ENCODE results near the gene COL23A1. TPM values are rescaled to one million over a fixed set of nuclear protein-coding genes. Genes with fewer than 3 reads are reported as not detected.

Gene COL23A1
- total and polyA plus RNA-seq, 2 of the 8 experiments (the other 6 are each of a cell fraction or from before 2014, with no cell fraction given) = 3.1 to 4.7 TPM

- Histone ChIP-seq H4K91ac (replicated peaks; ENCODE audit: insufficient read length, low read length) (no peak overlapping the region), H3K4me1 (replicated peaks in 1 of 4; ENCODE audit: control insufficient read depth in 3 of 4, insufficient read depth in 4 of 4, low read length in 3 of 4) (no peaks in the 10 kb centered on the region; a peak in 1 of 7 replicates), H3K9me3 (ENCODE audit: insufficient read depth in 2 of 2, low read depth in 1 of 2, low read length in 1 of 2) (no peaks in the 10 kb centered on the region), H2AK5ac (ENCODE audit: low read depth, low read length) (no peak overlapping the region), H2BK5ac (ENCODE audit: low read depth, low read length) (no peak overlapping the region), H3K79me1 (ENCODE audit: low read depth, low read length) (no peaks in the 10 kb centered on the region), H2BK12ac (ENCODE audit: low read depth, low read length) (no peak overlapping the region), H3K27ac (ENCODE audit: low read depth, low read length) (no peak overlapping the region), H3K27me3 (replicated peaks in 1 of 4; ENCODE audit: control insufficient read depth in 3 of 4, extremely low read depth in 1 of 4, insufficient read depth in 3 of 4, low read length in 3 of 4) (no peaks in the 10 kb centered on the region), H3K4ac (replicated peaks; ENCODE audit: insufficient read length, low read depth, low read length) (no peak overlapping the region), H3K79me2 (ENCODE audit: control insufficient read depth in 1 of 2, insufficient read depth in 2 of 2, low read length in 2 of 2) (no peaks in the 10 kb centered on the region), H4K20me1 (replicated peaks in 1 of 2; ENCODE audit: control insufficient read depth in 1 of 2, insufficient read depth in 2 of 2, low read length in 2 of 2) (peaks cover 0 to 2% of the 10 kb centered on the region in 2 experiments), H3K4me2 (ENCODE audit: insufficient read depth in 1 of 2, low read depth in 2 of 2, low read length in 2 of 2) (no peak overlapping the region), H3K9ac (replicated peaks in 1 of 4; ENCODE audit: extremely low read depth in 1 of 4, low read depth in 3 of 4, low read length in 3 of 4) (no peak overlapping the region), H2BK120ac (replicated peaks; ENCODE audit: low read depth, low read length) (no peak overlapping the region), H3K4me3 (ENCODE audit: extremely low read depth in 1 of 4, insufficient read depth in 2 of 4, low read depth in 3 of 4, low read length in 4 of 4) (no peak overlapping the region), H2AFZ (ENCODE audit: low read length) (no peak overlapping the region), H3K36me3 (ENCODE audit: control insufficient read depth in 2 of 4, insufficient read depth in 4 of 4, low read length in 3 of 4) (no peaks in the 10 kb centered on the region), H4K5ac (ENCODE audit: insufficient read length, low read depth, low read length) (no peak overlapping the region), H2BK20ac (ENCODE audit: low read length) (no peak overlapping the region), H2BK15ac (ENCODE audit: low read length) (no peak overlapping the region), H4K8ac (ENCODE audit: extremely low read depth, insufficient read depth, low read length) (no peak overlapping the region), H3K23ac (ENCODE audit: insufficient read length) (no peak overlapping the region), H3K56ac (replicated peaks; ENCODE audit: insufficient read length, low read depth, low read length) (no peak overlapping the region), H3K23me2 (ENCODE audit: low read depth, low read length) (no peaks in the 10 kb centered on the region), H3K14ac (ENCODE audit: insufficient read length) (no peak overlapping the region), H3K18ac (ENCODE audit: extremely low read depth, low read length) (no peak overlapping the region)
- FAIRE-seq (no peak), DNase-seq (ENCODE audit: low read depth in 1 of 2, low spot score in 2 of 2) (no peak)
- WGBS, 2 experiments (ENCODE audit: extremely low coverage in 1 of 2, insufficient coverage in 1 of 2, insufficient read length in 1 of 2, insufficient replicate concordance in 2 of 2, low coverage in 1 of 2, low lambda C conversion rate in 2 of 2, missing lambda C conversion rate in 1 of 2) = 94% methylated on average over 19 of the region's 19 CpGs; no CpG with 5 or more reads in 1 of the 2 experiments
- CTCF ChIA-PET (ENCODE audit: partially characterized antibody) = interaction anchor here (0.6 to 0.8 kb wide), 2 partner anchors 22 to 742 kb away, joined by 3 read pairs; no protein-coding TSS in a partner anchor
- POLR2A ChIA-PET (ENCODE audit: partially characterized antibody) = no interaction called here
- TF ChIP-seq EZH2 (IDR thresholded peaks at IDR 0.05; ENCODE audit: low read depth, low read length, severe bottlenecking) (no peak), ZNF274 (IDR thresholded peaks at IDR 0.05; ENCODE audit: borderline replicate concordance, extremely low read depth, low read length) (no peak), MAFK (IDR thresholded peaks at IDR 0.05; ENCODE audit: low read depth, low read length) (no peak), TBP (IDR thresholded peaks at IDR 0.05; ENCODE audit: low read depth, low read length) (no peak), TEAD4 (IDR thresholded peaks at IDR 0.05; ENCODE audit: low read depth, low read length) (no peak), CEBPB (IDR thresholded peaks at IDR 0.05; ENCODE audit: low read depth, low read length) (no peak), RAD21 (IDR thresholded peaks at IDR 0.05 in 1 of 2, conservative IDR thresholded peaks at IDR 0.05 in 1 of 2; ENCODE audit: low read depth in 2 of 2, low read length in 2 of 2) (no peak), GABPA (IDR thresholded peaks at IDR 0.05; ENCODE audit: borderline replicate concordance, insufficient read depth, low read length) (no peak), SIN3A (conservative IDR thresholded peaks at IDR 0.05 in 1 of 2, IDR thresholded peaks at IDR 0.05 in 1 of 2; ENCODE audit: low read depth in 1 of 2, low read length in 2 of 2) (no peak), PHF8 (conservative IDR thresholded peaks at IDR 0.05; ENCODE audit: low read depth, low read length) (no peak), CTBP2 (IDR thresholded peaks at IDR 0.05; ENCODE audit: borderline replicate concordance, insufficient read depth, insufficient read length, low read length) (no peak)
Measured at GRCh38 chr5:178261666-178262600, 328.3 kb downstream of the COL23A1 start.

Measured in H1 (cell line).